Activated naive CD4-positive, alpha-beta T cell treated with anti-CD3 and anti-CD28 coated beads, Interleukin-2, amount 50 U/mL, for 24 hours (primary cell): ENCODE measurements around the gene LILRB3.
"Not testable (repeated sequence)": the region's sequence is repeated elsewhere in the genome, so short reads cannot be mapped to it uniquely, and the experiment has no call there.

Experiments
- H3K27ac Mint-ChIP-seq: one replicate; pipeline ENCODE4 v1.8.0; 2021; ENCODE audit warnings: mild to moderate bottlenecking, mixed read lengths
- H3K27me3 Mint-ChIP-seq: one replicate; pipeline ENCODE4 v1.8.0; 2021; ENCODE audit warnings: mixed read lengths
- H3K36me3 Mint-ChIP-seq: one replicate; pipeline ENCODE4 v1.8.0; 2021; ENCODE audit warnings: mixed read lengths
- H3K4me1 Mint-ChIP-seq: one replicate; pipeline ENCODE4 v1.8.0; 2021; ENCODE audit warnings: mixed read lengths
- H3K4me3 Mint-ChIP-seq: one replicate; pipeline ENCODE4 v1.8.0; 2021; ENCODE audit warnings: mild to moderate bottlenecking, mixed read lengths
- H3K9me3 Mint-ChIP-seq: one replicate; pipeline ENCODE4 v1.8.0; 2021; ENCODE audit warnings: mixed read lengths

The LILRB3 gene

GRCh38 chr19:54207983-54208783, 14.6 kb downstream of the LILRB3 start:
- H3K4me3 Mint-ChIP-seq = peak overlapping the region; percentile 81
- H3K36me3 Mint-ChIP-seq = peaks cover 27% of the 10 kb centered on the region
- peaks cover 80% of the 10 kb centered on the region for H3K4me1 Mint-ChIP-seq

GRCh38 chr19:54207676-54207982, 15.2 kb downstream of the LILRB3 start:
- Mint-ChIP-seq H3K27ac (peak overlapping the region; percentile 85), H3K36me3 (peaks cover 32% of the 10 kb centered on the region), H3K9me3 (no peaks in the 10 kb centered on the region), H3K4me3 (peak overlapping the region; percentile 81), H3K27me3 (no peaks in the 10 kb centered on the region), H3K4me1 (peaks cover 85% of the 10 kb centered on the region)

More at GRCh38 chr19:54207983-54208783, 14.6 kb downstream of the LILRB3 start:
- Mint-ChIP-seq H3K27ac (peak overlapping the region; percentile 85), H3K9me3 (no peaks in the 10 kb centered on the region), H3K27me3 (no peaks in the 10 kb centered on the region)

GRCh38 chr19:54207193-54207592, 15.6 kb downstream of the LILRB3 start:
- Mint-ChIP-seq H3K4me3 (peak overlapping the region; percentile 81), H3K27ac (peak overlapping the region; percentile 85), H3K4me1 (peaks cover 90% of the 10 kb centered on the region), H3K36me3 (peaks cover 36% of the 10 kb centered on the region)
- not testable (repeated sequence) for H3K27me3 Mint-ChIP-seq, H3K9me3 Mint-ChIP-seq

- Mint-ChIP-seq H3K4me3 (peak overlapping the region; percentile 81), H3K4me1 (peaks cover 91% of the 10 kb centered on the region), H3K9me3 (no peaks in the 10 kb centered on the region), H3K27me3 (no peaks in the 10 kb centered on the region), H3K27ac (peak overlapping the region; percentile 85), H3K36me3 (peaks cover 39% of the 10 kb centered on the region)
These were observed 16.0 kb downstream of the LILRB3 start for GRCh38 chr19:54206831-54207177.

GRCh38 chr19:54206030-54206830, 16.6 kb downstream of the LILRB3 start:
- H3K36me3 Mint-ChIP-seq = peaks cover 43% of the 10 kb centered on the region
- peak overlapping the region; percentile 95 for H3K4me3 Mint-ChIP-seq
- H3K9me3 Mint-ChIP-seq = no peaks in the 10 kb centered on the region
- H3K27ac Mint-ChIP-seq = no peak overlapping the region
- H3K4me1 Mint-ChIP-seq = peaks cover 90% of the 10 kb centered on the region
- H3K27me3 Mint-ChIP-seq = no peaks in the 10 kb centered on the region

GRCh38 chr19:54204767-54205468, 17.9 kb downstream of the LILRB3 start:
- H3K4me3 Mint-ChIP-seq = peak overlapping the region; percentile 95
- peaks cover 45% of the 10 kb centered on the region for H3K36me3 Mint-ChIP-seq
- H3K27me3 Mint-ChIP-seq = no peaks in the 10 kb centered on the region
- H3K4me1 Mint-ChIP-seq = peaks cover 77% of the 10 kb centered on the region
- H3K9me3 Mint-ChIP-seq = no peaks in the 10 kb centered on the region
- H3K27ac Mint-ChIP-seq = peak overlapping the region; percentile 48

GRCh38 chr19:54203151-54203611, 19.6 kb downstream of the LILRB3 start:
- H3K36me3 Mint-ChIP-seq = peaks cover 42% of the 10 kb centered on the region
- H3K4me3 Mint-ChIP-seq = peak overlapping the region; percentile 95
- H3K27ac Mint-ChIP-seq = peak overlapping the region; percentile 55
- H3K9me3 Mint-ChIP-seq = no peaks in the 10 kb centered on the region
- H3K4me1 Mint-ChIP-seq = peaks cover 70% of the 10 kb centered on the region
- no peaks in the 10 kb centered on the region for H3K27me3 Mint-ChIP-seq

GRCh38 chr19:54201980-54202379, 20.8 kb downstream of the LILRB3 start:
- peak overlapping the region; percentile 65 for H3K27ac Mint-ChIP-seq
- peaks cover 58% of the 10 kb centered on the region for H3K4me1 Mint-ChIP-seq
- no peaks in the 10 kb centered on the region for H3K9me3 Mint-ChIP-seq
- peak overlapping the region; percentile 95 for H3K4me3 Mint-ChIP-seq
- peaks cover 37% of the 10 kb centered on the region for H3K36me3 Mint-ChIP-seq
- no peaks in the 10 kb centered on the region for H3K27me3 Mint-ChIP-seq

GRCh38 chr19:54201172-54201701, 21.6 kb downstream of the LILRB3 start:
- peak overlapping the region; percentile 100 for H3K27ac Mint-ChIP-seq
- no peaks in the 10 kb centered on the region for H3K9me3 Mint-ChIP-seq
- peaks cover 51% of the 10 kb centered on the region for H3K4me1 Mint-ChIP-seq
- no peaks in the 10 kb centered on the region for H3K27me3 Mint-ChIP-seq
- peak overlapping the region; percentile 95 for H3K4me3 Mint-ChIP-seq
- H3K36me3 Mint-ChIP-seq = peaks cover 32% of the 10 kb centered on the region

GRCh38 chr19:54199401-54199800, 23.4 kb downstream of the LILRB3 start:
- Mint-ChIP-seq H3K9me3 (no peaks in the 10 kb centered on the region), H3K27me3 (no peaks in the 10 kb centered on the region), H3K4me1 (peaks cover 32% of the 10 kb centered on the region), H3K27ac (peak overlapping the region; percentile 67), H3K4me3 (peak overlapping the region; percentile 80), H3K36me3 (peaks cover 30% of the 10 kb centered on the region)

- H3K4me3 Mint-ChIP-seq = no peak overlapping the region
- peaks cover 25% of the 10 kb centered on the region for H3K4me1 Mint-ChIP-seq
- H3K27me3 Mint-ChIP-seq = no peaks in the 10 kb centered on the region
- no peak overlapping the region for H3K27ac Mint-ChIP-seq
- H3K36me3 Mint-ChIP-seq = peaks cover 17% of the 10 kb centered on the region
- no peaks in the 10 kb centered on the region for H3K9me3 Mint-ChIP-seq
These were observed 25.7 kb downstream of the LILRB3 start for GRCh38 chr19:54197121-54197520.

- Mint-ChIP-seq H3K4me3 (no peak overlapping the region), H3K9me3 (no peaks in the 10 kb centered on the region), H3K27ac (no peak overlapping the region), H3K4me1 (peaks cover 31% of the 10 kb centered on the region), H3K36me3 (peaks cover 11% of the 10 kb centered on the region), H3K27me3 (no peaks in the 10 kb centered on the region)
These were observed 26.3 kb downstream of the LILRB3 start for GRCh38 chr19:54196536-54196935.

GRCh38 chr19:54194463-54194862, 28.3 kb downstream of the LILRB3 start:
- peaks cover 34% of the 10 kb centered on the region for H3K4me1 Mint-ChIP-seq
- not testable (repeated sequence) for H3K36me3 Mint-ChIP-seq, H3K27me3 Mint-ChIP-seq, H3K27ac Mint-ChIP-seq, H3K9me3 Mint-ChIP-seq, H3K4me3 Mint-ChIP-seq

- H3K27me3 Mint-ChIP-seq = no peaks in the 10 kb centered on the region
- H3K4me1 Mint-ChIP-seq = peaks cover 28% of the 10 kb centered on the region
- no peaks in the 10 kb centered on the region for H3K9me3 Mint-ChIP-seq
- H3K4me3 Mint-ChIP-seq = peak overlapping the region; percentile 97
- no peak overlapping the region for H3K27ac Mint-ChIP-seq
- H3K36me3 Mint-ChIP-seq = peaks cover 5% of the 10 kb centered on the region
These were observed 29.8 kb downstream of the LILRB3 start for GRCh38 chr19:54193011-54193410.

GRCh38 chr19:54191811-54192453, 30.9 kb downstream of the LILRB3 start:
- H3K36me3 Mint-ChIP-seq = peaks cover 5% of the 10 kb centered on the region
- H3K9me3 Mint-ChIP-seq = no peaks in the 10 kb centered on the region
- peak overlapping the region; percentile 97 for H3K4me3 Mint-ChIP-seq
- H3K27ac Mint-ChIP-seq = peak overlapping the region; percentile 55
- H3K4me1 Mint-ChIP-seq = peaks cover 38% of the 10 kb centered on the region
- no peaks in the 10 kb centered on the region for H3K27me3 Mint-ChIP-seq
